Retinal pigment epithelial cell (primary cell): ENCODE results near the gene RGS9BP.
"Not testable (repeated sequence)": the region's sequence is repeated elsewhere in the genome, so short reads cannot be mapped to it uniquely, and the experiment has no call there.

Source experiments
- DNase-seq: peaks from one replicate; pipeline ENCODE4 v3.0.0-alpha.2; 2010; ENCODE audit warnings: low read depth
- H3K4me3 ChIP-seq: 2 replicates; pipeline ENCODE4 v1.5.1; 2011; ENCODE audit warnings: mild to moderate bottlenecking, low read length, control low read depth, moderate library complexity
- TF ChIP-seq, protein P1 (sequence below): conservative IDR thresholded peaks from 2 replicates; pipeline ENCODE4 v1.5.1; 2011; ENCODE audit warnings: low read depth, low read length, control low read depth, inconsistent platforms

Gene RGS9BP

DNA sequence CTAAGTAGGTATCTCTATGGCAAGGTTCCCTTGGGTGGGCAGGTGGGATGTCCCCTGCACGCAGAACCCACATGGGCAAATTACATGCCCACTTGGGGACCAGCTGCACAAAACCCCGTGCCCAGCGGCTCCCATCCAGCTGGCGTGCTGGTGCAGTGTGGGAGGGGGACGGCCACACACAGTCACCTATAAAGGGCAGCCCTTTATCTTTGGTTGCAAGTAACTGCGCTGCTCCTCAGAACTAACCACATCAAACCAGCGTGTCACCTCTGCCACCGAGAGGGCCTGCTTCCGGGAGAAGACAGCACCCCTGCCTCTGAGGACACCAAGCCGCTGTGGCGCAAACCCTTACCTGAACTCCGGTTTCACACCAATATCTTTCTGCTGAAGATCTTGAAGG is 32.9 kb upstream of the RGS9BP start:
- TF ChIP-seq, protein P1, sequence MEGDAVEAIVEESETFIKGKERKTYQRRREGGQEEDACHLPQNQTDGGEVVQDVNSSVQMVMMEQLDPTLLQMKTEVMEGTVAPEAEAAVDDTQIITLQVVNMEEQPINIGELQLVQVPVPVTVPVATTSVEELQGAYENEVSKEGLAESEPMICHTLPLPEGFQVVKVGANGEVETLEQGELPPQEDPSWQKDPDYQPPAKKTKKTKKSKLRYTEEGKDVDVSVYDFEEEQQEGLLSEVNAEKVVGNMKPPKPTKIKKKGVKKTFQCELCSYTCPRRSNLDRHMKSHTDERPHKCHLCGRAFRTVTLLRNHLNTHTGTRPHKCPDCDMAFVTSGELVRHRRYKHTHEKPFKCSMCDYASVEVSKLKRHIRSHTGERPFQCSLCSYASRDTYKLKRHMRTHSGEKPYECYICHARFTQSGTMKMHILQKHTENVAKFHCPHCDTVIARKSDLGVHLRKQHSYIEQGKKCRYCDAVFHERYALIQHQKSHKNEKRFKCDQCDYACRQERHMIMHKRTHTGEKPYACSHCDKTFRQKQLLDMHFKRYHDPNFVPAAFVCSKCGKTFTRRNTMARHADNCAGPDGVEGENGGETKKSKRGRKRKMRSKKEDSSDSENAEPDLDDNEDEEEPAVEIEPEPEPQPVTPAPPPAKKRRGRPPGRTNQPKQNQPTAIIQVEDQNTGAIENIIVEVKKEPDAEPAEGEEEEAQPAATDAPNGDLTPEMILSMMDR, result no peak

DNA sequence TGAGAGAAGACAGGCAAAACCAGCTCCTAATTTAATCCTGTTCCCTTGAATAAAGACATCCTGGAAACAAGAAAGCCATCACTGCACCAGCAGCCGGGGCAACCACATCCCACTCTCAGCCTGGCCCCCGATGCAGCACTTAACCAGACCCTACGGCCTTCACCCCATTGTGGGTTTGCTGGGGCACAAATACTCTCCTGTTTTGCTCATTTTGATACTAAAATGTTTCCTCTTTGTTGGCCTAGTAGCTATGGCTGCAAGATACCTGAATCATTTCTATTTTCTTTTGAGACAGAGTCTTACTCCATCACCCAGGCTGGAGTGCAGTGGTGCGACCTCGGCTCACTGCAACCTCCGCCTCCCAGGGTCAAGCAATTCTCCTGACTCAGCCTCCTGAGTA is 29.1 kb upstream of the RGS9BP start:
- TF ChIP-seq, protein P1, result no peak
- no peak overlapping the region for H3K4me3 ChIP-seq
- no peak for DNase-seq

More for the DNA sequence above, 32.9 kb upstream of the RGS9BP start:
- H3K4me3 ChIP-seq, result no peak overlapping the region
- DNase-seq, result no peak

DNA sequence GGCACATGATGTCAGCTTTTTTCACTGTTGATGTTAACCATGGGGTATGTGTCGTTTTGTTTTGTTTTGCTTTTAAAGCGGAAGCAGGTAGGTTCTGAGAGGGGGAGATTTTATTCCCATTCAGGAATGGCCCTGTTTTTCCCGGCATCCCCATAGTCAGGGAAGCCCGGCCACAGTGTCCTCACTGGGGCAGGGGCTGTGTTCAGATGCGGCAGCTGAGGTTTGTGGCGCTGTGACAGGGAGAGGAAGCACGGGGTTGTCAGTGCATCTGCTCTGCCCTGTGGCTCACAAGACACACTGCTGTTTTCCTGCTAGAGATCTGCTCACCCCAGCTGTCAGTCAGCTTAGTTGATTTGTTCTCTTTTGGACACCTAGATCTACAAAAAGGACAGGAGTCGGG is 28.3 kb upstream of the RGS9BP start:
- DNase-seq, result no peak
- TF ChIP-seq, protein P1, result no peak

DNA sequence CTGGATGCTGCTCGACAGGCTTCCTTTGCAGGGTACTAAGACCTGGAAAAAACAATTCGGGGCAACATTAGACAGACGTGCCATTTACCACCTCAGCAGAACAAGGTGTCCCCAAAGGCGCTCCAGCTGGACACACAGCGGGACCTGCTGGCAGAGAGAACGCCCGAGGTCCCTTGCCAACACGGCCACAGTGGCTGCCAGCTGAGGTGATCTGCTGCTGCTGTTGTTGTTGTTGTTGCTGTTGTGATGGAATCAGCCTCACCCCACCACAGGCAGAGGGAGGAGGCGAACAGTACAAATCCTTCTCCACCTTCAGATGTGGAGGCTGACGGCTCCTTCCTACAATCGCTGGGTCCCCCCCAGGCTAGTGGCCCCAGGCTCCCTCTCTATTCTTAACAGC is 25.9 kb upstream of the RGS9BP start:
- TF ChIP-seq, protein P1, result no peak
- no peak overlapping the region for H3K4me3 ChIP-seq
- no peak for DNase-seq

More for the DNA sequence above, 28.3 kb upstream of the RGS9BP start:
- no peak overlapping the region for H3K4me3 ChIP-seq

DNA sequence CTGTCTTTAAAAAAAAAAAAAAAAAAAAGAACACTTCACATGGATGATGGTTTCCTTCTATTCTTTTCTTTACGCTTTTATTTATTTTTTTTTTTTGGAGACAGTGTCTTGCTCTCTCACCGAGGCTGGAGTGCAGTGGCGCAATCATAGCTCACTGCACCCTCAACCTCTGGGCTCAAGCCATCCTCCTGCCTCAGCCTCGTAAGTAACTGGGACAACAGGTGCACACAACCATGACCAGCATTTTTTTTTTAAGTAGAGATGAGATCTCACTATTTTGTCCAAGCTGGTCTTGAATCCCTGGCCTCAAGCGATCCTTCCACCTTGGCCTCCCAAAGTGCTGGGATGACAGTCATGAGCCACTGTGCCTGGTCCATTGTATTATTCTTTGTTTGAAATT is 25.0 kb upstream of the RGS9BP start:
- DNase-seq, result no peak
- H3K4me3 ChIP-seq, result no peak overlapping the region
- TF ChIP-seq, protein P1, result no peak

DNA sequence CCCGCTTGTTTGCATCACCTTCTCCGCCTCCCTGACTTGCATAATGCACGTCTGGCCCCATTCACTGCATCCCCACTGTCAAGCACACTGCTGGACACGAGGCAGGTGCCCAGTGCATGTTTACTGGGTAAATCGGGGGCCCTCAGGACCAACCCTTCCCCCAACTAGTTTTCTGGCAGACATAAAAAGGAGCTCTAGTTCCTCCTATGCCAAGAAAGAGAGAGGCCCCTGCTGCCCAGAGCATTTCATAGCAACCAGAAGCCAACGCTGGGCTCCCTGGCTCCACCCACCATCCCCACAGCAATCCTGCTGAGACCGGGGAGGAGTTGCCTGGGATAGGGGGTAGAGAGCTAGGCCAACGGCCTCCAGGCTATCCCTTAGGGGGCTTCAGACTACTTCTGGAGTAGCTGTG is 23.9 kb upstream of the RGS9BP start:
- peak; percentile 32 for DNase-seq
- no peak overlapping the region for H3K4me3 ChIP-seq
- TF ChIP-seq, protein P1, result peak; percentile 37

DNA sequence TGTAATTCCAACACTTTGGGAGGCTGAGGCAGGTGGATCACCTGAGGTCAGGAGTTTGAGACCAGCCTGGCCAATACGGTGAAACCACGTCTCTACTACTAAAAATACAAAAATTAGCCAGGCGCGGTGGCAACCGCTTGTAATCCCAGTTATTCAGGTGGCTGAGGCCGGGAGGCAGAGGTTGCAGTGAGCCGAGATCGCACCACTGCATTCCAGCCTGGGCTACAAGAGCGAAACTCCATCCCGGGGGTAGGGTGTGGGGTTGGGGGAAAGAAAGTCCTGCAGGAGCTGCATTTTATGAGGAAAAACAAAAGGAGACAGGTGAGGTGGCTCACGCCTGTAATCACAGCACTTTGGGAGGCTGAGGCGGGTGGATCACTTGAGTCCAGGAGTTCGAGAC is 23.3 kb upstream of the RGS9BP start:
- not testable (repeated sequence) for DNase-seq, H3K4me3 ChIP-seq

DNA sequence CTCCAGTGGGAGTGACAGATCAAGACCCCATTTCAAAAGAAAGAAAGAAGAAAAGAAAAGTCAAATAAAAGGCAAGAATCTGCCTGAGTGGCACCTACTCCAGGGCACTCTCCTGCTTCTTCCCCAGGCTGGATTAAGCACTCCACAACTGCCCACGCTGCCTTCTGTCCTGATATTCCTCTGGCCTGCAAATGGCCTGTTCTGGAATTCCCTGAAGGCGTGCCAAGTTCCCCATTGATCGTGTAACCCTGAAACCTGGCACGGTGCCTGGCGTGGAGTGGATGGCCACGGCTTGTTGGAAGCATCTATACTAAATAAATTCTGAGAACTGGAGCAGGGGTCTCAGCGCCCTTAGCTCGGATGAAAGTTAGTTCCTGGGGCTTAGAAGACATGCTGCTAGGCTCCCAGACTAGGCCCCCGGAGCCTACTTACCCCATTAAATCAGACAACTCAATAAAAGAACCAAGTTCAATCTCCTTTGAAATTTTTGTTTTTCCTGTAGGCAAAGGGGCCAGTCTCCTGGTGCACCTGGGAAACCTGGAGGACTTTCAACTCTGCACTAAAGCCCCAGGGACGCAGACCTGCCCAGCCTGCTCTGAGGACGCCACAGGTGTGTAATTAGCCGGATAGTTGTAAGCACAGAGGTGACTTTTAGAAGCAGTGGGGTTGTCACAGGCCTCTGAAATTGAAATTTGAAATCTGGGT is 22.6 kb upstream of the RGS9BP start:
- DNase-seq, result peak; percentile 53
- H3K4me3 ChIP-seq, result no peak overlapping the region
- TF ChIP-seq, protein P1, result no peak
